IMR-90 (cell line): ENCODE measurements around the gene SHB. TPM values are rescaled to one million over a fixed set of nuclear protein-coding genes. Genes with fewer than 3 reads are reported as not detected.

Source experiments
- ATAC-seq: fragments of 200-7000 bp; cut with Tn5 transposase; 2 replicates; pipeline ENCODE4 v1.9.1; 2020; ENCODE audit warnings: low read depth, mild to moderate bottlenecking, moderate library complexity
- BruUV-seq: library from RNA; stranded (reverse); fragments of 400-500 nt; replicated peaks from 2 replicates; lab custom pipeline; 2021; lab: Mats Ljungman, UMichigan
- CTCF ChIA-PET: fragments of 300-600 bp; formaldehyde crosslinking; extraction: SDS; loops from one replicate; lab custom pipeline; 2021; ENCODE audit warnings: antibody characterized with exemption; lab: Yijun Ruan, JAX
- POLR2A ChIA-PET: fragments of 300-600 bp; sonication (Branson Sonifier 250); formaldehyde crosslinking; loops from one replicate; lab custom pipeline; 2022; ENCODE audit warnings: antibody characterized with exemption; ENCODE audit not compliant: unreplicated experiment; lab: Charles Lee
- DNase-seq: peaks from one replicate; pipeline ENCODE4 v3.0.0; 2013
- H2AFZ ChIP-seq: replicated peaks from 2 replicates; pipeline ENCODE3; 2013; ENCODE audit warnings: low read length, mild to moderate bottlenecking; ENCODE audit not compliant: poor library complexity
- H2AK5ac ChIP-seq: 2 replicates; pipeline ENCODE4 v1.6.1; 2013; ENCODE audit warnings: low read depth, low read length, inconsistent platforms
- H2AK9ac ChIP-seq: replicated peaks from 2 replicates; pipeline ENCODE3; 2013; ENCODE audit warnings: mild to moderate bottlenecking, low read depth, low read length, moderate library complexity; ENCODE audit not compliant: poor library complexity
- H2BK120ac ChIP-seq: 2 replicates; pipeline ENCODE4 v1.6.1; 2013; ENCODE audit warnings: low read depth, low read length, inconsistent platforms
- H2BK15ac ChIP-seq: 3 replicates; pipeline ENCODE4 v1.6.1; 2013; ENCODE audit warnings: low read depth, low read length, inconsistent platforms
- H2BK20ac ChIP-seq: 2 replicates; pipeline ENCODE4 v1.6.1; 2013; ENCODE audit warnings: low read depth, mild to moderate bottlenecking, inconsistent platforms, low read length, moderate library complexity
- H2BK5ac ChIP-seq: 2 replicates; pipeline ENCODE4 v1.6.1; 2013; ENCODE audit warnings: mild to moderate bottlenecking, low read depth, low read length, inconsistent platforms; ENCODE audit not compliant: poor library complexity, severe bottlenecking
- H3K14ac ChIP-seq: replicated peaks from 2 replicates; pipeline ENCODE4 v1.6.1; 2013; ENCODE audit warnings: low read depth, low read length, inconsistent platforms
- H3K18ac ChIP-seq: 2 replicates; pipeline ENCODE4 v1.6.1; 2013; ENCODE audit warnings: low read depth, low read length, control low read depth
- H3K23ac ChIP-seq: 2 replicates; pipeline ENCODE4 v1.6.1; 2013; ENCODE audit warnings: low read depth, low read length, inconsistent platforms
- H3K27ac ChIP-seq: 2 replicates; pipeline ENCODE4 v1.5.1; 2013; ENCODE audit warnings: mild to moderate bottlenecking, control low read depth, low read length; ENCODE audit not compliant: insufficient read depth
- H3K27me3 ChIP-seq: 2 replicates; pipeline ENCODE4 v1.6.1; 2013; ENCODE audit warnings: low read length; ENCODE audit not compliant: control insufficient read depth, insufficient read depth
- H3K36me3 ChIP-seq: 2 replicates; pipeline ENCODE4 v1.6.1; 2013; ENCODE audit warnings: low read length, mixed read lengths; ENCODE audit not compliant: control insufficient read depth, insufficient read depth
- H3K4ac ChIP-seq: 2 replicates; pipeline ENCODE4 v1.6.1; 2013; ENCODE audit warnings: low read depth, low read length, inconsistent platforms
- H3K4me1 ChIP-seq: 2 replicates; pipeline ENCODE4 v1.6.1; 2013; ENCODE audit warnings: low read length, mixed read lengths; ENCODE audit not compliant: control insufficient read depth, insufficient read depth
- H3K4me2 ChIP-seq: 2 replicates; pipeline ENCODE4 v1.6.1; 2013; ENCODE audit warnings: low read depth, mild to moderate bottlenecking, control low read depth, low read length, moderate library complexity
- H3K4me3 ChIP-seq: 2 replicates; pipeline ENCODE4 v1.5.1; 2013; ENCODE audit warnings: low read depth, mild to moderate bottlenecking, control low read depth, low read length, moderate library complexity; ENCODE audit not compliant: insufficient read depth
- H3K56ac ChIP-seq: 2 replicates; pipeline ENCODE4 v1.6.1; 2013; ENCODE audit warnings: low read length, inconsistent platforms; ENCODE audit not compliant: insufficient read depth; ENCODE audit errors: extremely low read depth
- H3K79me1 ChIP-seq, 2 experiments: 2 replicates each; pipeline ENCODE4 v1.6.1; 2013; ENCODE audit warnings: low read length in 2 of 2, inconsistent platforms in 1 of 2, low read depth in 1 of 2
- H3K9ac ChIP-seq: 2 replicates; pipeline ENCODE4 v1.6.1; 2013; ENCODE audit warnings: low read depth, low read length, control low read depth
- H3K9me1 ChIP-seq: 2 replicates; pipeline ENCODE4 v1.6.1; 2013; ENCODE audit warnings: low read length, inconsistent platforms; ENCODE audit not compliant: insufficient read depth
- H3K9me3 ChIP-seq: 2 replicates; pipeline ENCODE4 v1.6.1; 2013; ENCODE audit warnings: low read length; ENCODE audit not compliant: control insufficient read depth, insufficient read depth
- H4K20me1 ChIP-seq: 2 replicates; pipeline ENCODE4 v1.6.1; 2013; ENCODE audit warnings: low read length, inconsistent platforms; ENCODE audit not compliant: insufficient read depth
- H4K5ac ChIP-seq: 2 replicates; pipeline ENCODE4 v1.6.1; 2013; ENCODE audit warnings: mild to moderate bottlenecking, low read depth, low read length, control low read depth
- H4K8ac ChIP-seq, 2 experiments: 2 replicates each; pipeline ENCODE4 v1.6.1; 2013; ENCODE audit warnings: low read depth in 2 of 2, low read length in 2 of 2, control low read depth in 1 of 2, inconsistent platforms in 1 of 2
- H4K91ac ChIP-seq: 2 replicates; pipeline ENCODE4 v1.6.1; 2013; ENCODE audit warnings: low read depth, low read length, inconsistent platforms; ENCODE audit not compliant: insufficient read depth
- CEBPB ChIP-seq: IDR thresholded peaks from 2 replicates; pipeline ENCODE4 v1.6.1; 2012; ENCODE audit warnings: low read depth, low read length, improper control_type of control experiment
- CHD1 ChIP-seq: IDR thresholded peaks from 2 replicates; pipeline ENCODE4 v1.6.1; 2012; ENCODE audit warnings: low read depth, low read length, improper control_type of control experiment
- CTCF ChIP-seq: conservative IDR thresholded peaks from 2 replicates; pipeline ENCODE4 v1.5.1; 2012; ENCODE audit warnings: mild to moderate bottlenecking, low read depth, low read length, improper control_type of control experiment
- FOS ChIP-seq: fragments of 150-350 bp; IDR thresholded peaks from 2 replicates; pipeline ENCODE4 v1.6.1; 2016; ENCODE audit warnings: low read depth, low read length
- MAZ ChIP-seq: IDR thresholded peaks from 2 replicates; pipeline ENCODE4 v1.6.1; 2012; ENCODE audit warnings: low read depth, mild to moderate bottlenecking, low read length, improper control_type of control experiment, moderate library complexity, borderline replicate concordance
- MXI1 ChIP-seq: IDR thresholded peaks from 2 replicates; pipeline ENCODE4 v1.6.1; 2012; ENCODE audit warnings: low read depth, mild to moderate bottlenecking, low read length, moderate library complexity, borderline replicate concordance
- POLR2A ChIP-seq: IDR thresholded peaks from 2 replicates; pipeline ENCODE4 v1.6.1; 2012; ENCODE audit warnings: mild to moderate bottlenecking, low read depth, low read length
- RAD21 ChIP-seq: IDR thresholded peaks from 2 replicates; pipeline ENCODE4 v1.6.1; 2012; ENCODE audit warnings: low read length, improper control_type of control experiment
- RCOR1 ChIP-seq: IDR thresholded peaks from 2 replicates; pipeline ENCODE4 v1.6.1; 2012; ENCODE audit warnings: mild to moderate bottlenecking, low read length, improper control_type of control experiment; ENCODE audit not compliant: insufficient replicate concordance
- RFX5 ChIP-seq: IDR thresholded peaks from 2 replicates; pipeline ENCODE4 v1.8.0; 2012; ENCODE audit warnings: low read depth, mild to moderate bottlenecking, low read length, moderate library complexity
- SMC3 ChIP-seq: fragments of 150-350 bp; IDR thresholded peaks from 2 replicates; pipeline ENCODE4 v1.6.1; 2016; ENCODE audit warnings: low read depth, mild to moderate bottlenecking, antibody characterized with exemption, low read length, moderate library complexity
- WGBS, 2 experiments: methylation state at CpG; one replicate each; pipeline versions ENCODE4 v1.1.5 to v1.1.7; 2013; ENCODE audit warnings: missing lambda C conversion rate in 2 of 2; ENCODE audit not compliant: insufficient read length in 1 of 2; ENCODE audit errors: extremely low coverage in 2 of 2; 5-methylcytosine and 5-hydroxymethylcytosine counted together
- dilution Hi-C: fragments of 300-500 bp; cut with HindIII; formaldehyde crosslinking; loops from one replicate; pipeline ENCODE4 v1.14.3; 2018; ENCODE audit warnings: low sequenced_read_pairs; ENCODE audit not compliant: unreplicated experiment
- in situ Hi-C: fragments of 300-500 bp; cut with MboI; formaldehyde crosslinking; loops from 3 replicates; pipeline ENCODE4 v1.14.3; 2019; ENCODE audit warnings: low sequenced_read_pairs, inconsistent platforms, mixed read lengths
- intact Hi-C: fragments of 100-400 bp; cut with micrococcal nuclease; formaldehyde crosslinking; loops from 2 replicates; pipeline ENCODE4 v1.10.0; 2022
- polyA plus RNA-seq, 3 experiments: library from polyadenylated mRNA; depleted of rRNA; stranded (reverse); fragments of >200 nt; gene quantifications; 2 replicates each; pipeline ENCODE4 v1.2.3, GENCODE V29; 2012; ENCODE audit warnings: low replicate concordance in 1 of 3
- total RNA-seq: library from RNA; depleted of rRNA; stranded (reverse); fragments of >200 nt; gene quantifications from 2 replicates; pipeline ENCODE4 v1.2.3, GENCODE V29; 2012
- TF ChIP-seq, protein P1 (sequence below): fragments of 150-350 bp; IDR thresholded peaks from 2 replicates; pipeline ENCODE4 v1.6.1; 2017; ENCODE audit warnings: mild to moderate bottlenecking, antibody characterized with exemption, low read length, low read depth
- TF ChIP-seq, protein P2 (sequence below): fragments of 150-350 bp; IDR thresholded peaks from 2 replicates; pipeline ENCODE4 v1.6.1; 2016; ENCODE audit warnings: low read depth, mild to moderate bottlenecking, low read length, moderate library complexity, borderline replicate concordance

The SHB gene
- total and polyA plus RNA-seq, 2 of the 4 experiments (the other 2 are of a cell fraction): 6.1 to 20.4 TPM

- Histone ChIP-seq H3K4me1 (peaks cover 40% of the 10 kb centered on the region), H3K56ac (no peak overlapping the region), H3K23ac (no peak overlapping the region), H3K4ac (peak overlapping the region; percentile 76), H2BK15ac (0 out of 3 replicates have a peak overlapping the region, but pooled peaks have one; percentile 47), H3K27me3 (no peaks in the 10 kb centered on the region), H3K36me3 (peaks cover 23% of the 10 kb centered on the region), H4K5ac (no peak overlapping the region), H2AFZ (no peak overlapping the region), H4K8ac (peak overlapping the region in 1 of 2 experiments; percentile 68; a peak in 1 of 4 replicates), H3K9ac (no peak overlapping the region), H3K79me1 (peaks cover 58 to 99% of the 10 kb centered on the region in 2 experiments), H3K9me3 (no peaks in the 10 kb centered on the region), H3K27ac (peak overlapping the region; percentile 4; the same call in 1 of the 2 replicates), H2BK5ac (peak overlapping the region; percentile 81), H2BK120ac (peak overlapping the region; percentile 88; the same call in 1 of the 2 replicates), H2AK5ac (peak overlapping the region; percentile 95), H3K18ac (no peak overlapping the region), H3K4me2 (no peak overlapping the region), H4K20me1 (peaks cover 50% of the 10 kb centered on the region), H2AK9ac (no peak overlapping the region), H4K91ac (peak overlapping the region; percentile 78), H3K9me1 (peaks cover 61% of the 10 kb centered on the region), H3K14ac (peak overlapping the region; percentile 61; the same call in 1 of the 2 replicates), H3K4me3 (no peak overlapping the region), H2BK20ac (peak overlapping the region; percentile 53; the same call in 1 of the 2 replicates)
- ChIA-PET CTCF (no interaction called here), POLR2A (no interaction called here)
- in situ Hi-C loops: no loop called here
- TF ChIP-seq FOS (no peak), MXI1 (no peak), CTCF (no peak), RFX5 (no peak), SMC3 (no peak), POLR2A (no peak), RCOR1 (no peak), CEBPB (no peak), RAD21 (no peak), CHD1 (no peak), MAZ (no peak)
- TF ChIP-seq, protein P1, sequence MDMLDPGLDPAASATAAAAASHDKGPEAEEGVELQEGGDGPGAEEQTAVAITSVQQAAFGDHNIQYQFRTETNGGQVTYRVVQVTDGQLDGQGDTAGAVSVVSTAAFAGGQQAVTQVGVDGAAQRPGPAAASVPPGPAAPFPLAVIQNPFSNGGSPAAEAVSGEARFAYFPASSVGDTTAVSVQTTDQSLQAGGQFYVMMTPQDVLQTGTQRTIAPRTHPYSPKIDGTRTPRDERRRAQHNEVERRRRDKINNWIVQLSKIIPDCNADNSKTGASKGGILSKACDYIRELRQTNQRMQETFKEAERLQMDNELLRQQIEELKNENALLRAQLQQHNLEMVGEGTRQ: no peak
- TF ChIP-seq, protein P2, sequence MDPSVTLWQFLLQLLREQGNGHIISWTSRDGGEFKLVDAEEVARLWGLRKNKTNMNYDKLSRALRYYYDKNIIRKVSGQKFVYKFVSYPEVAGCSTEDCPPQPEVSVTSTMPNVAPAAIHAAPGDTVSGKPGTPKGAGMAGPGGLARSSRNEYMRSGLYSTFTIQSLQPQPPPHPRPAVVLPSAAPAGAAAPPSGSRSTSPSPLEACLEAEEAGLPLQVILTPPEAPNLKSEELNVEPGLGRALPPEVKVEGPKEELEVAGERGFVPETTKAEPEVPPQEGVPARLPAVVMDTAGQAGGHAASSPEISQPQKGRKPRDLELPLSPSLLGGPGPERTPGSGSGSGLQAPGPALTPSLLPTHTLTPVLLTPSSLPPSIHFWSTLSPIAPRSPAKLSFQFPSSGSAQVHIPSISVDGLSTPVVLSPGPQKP: no peak
- no TSS peak for BruUV-seq
- no CpG with 5 or more reads among the region's 5 CpGs for WGBS, 2 experiments
- ATAC-seq (no peak; the same call in 1 of the 2 replicates), DNase-seq (no peak)
- dilution Hi-C loops: no loop called here
- intact Hi-C loops: loop anchor here (5.0 kb wide), 1 partner anchor 40 kb away; no protein-coding TSS in a partner anchor
These were observed 62.0 kb downstream of the SHB start for GRCh38 chr9:38007016-38007415.
